ENCODE measurements around the gene UBR4.
"Not testable (repeated sequence)": the region's sequence is repeated elsewhere in the genome, so short reads cannot be mapped to it uniquely, and the experiment has no call there.

UBR4 gene

GRCh38 chr1:19190468-19190867, 19.6 kb downstream of the UBR4 start:
- no peak for DNase-seq (ENCODE audit: low spot score)

- DNase-seq (ENCODE audit: low spot score), result no peak
These were observed 20.8 kb downstream of the UBR4 start for GRCh38 chr1:19189270-19189669.

DNA sequence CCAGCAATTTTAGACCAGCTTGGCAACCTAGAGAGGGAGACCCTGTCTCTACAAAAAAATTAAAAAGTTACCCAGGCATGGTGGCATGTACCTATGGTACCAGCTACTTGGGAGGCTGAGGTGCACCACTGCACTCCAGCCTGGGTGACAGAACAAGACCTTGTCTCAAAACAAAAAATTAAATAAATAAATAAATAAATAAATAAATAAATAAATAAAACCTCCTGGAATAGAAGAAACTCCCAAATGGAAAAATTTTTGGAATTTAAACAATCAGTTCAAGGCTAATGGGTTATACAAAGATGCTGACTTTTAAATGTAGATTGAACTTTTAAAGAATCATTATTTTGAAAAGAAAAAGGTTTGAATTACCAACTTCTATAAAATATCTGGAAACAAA, 22.2 kb downstream of the UBR4 start:
- DNase-seq (ENCODE audit: low spot score), result no peak

DNA sequence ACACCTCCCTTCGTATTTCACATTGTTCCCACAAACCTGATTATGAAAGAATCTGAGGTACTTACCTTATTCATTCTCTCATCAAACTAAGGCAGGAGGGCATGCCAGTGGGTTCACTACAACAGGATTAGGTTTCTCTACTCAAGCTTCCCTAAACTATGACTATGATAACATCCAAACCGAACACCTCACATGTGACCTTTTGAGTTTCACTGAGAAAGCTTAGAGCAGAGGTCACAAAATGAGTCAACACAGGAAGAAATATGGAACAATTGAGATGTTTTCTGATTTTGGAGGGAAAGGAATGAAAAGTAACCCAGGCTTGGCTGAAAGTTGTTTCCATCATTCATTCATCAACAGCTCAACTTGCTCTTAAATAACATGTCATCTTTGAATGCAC, 24.1 kb downstream of the UBR4 start:
- DNase-seq (ENCODE audit: low spot score), result no peak

GRCh38 chr1:19182223-19182622, 27.8 kb downstream of the UBR4 start:
- DNase-seq (ENCODE audit: low spot score), result no peak

DNA sequence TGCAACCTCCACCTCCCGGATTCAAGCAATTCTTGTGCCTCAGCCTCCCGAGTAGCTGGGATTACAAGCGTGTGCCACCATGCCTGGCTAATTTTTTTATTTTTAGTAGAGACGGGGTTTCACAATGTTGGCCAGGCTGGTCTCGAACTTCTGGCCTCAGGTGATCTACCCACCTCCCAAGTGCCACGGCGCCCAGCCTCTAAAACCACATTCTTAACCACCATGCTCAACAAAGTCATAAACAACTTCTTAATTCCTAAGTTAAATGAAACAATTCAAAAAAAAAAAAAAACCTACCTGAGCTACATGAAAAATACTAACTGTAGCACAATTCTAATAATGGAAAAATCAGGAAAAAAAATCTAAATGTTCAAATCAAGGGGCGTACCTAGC, 29.8 kb downstream of the UBR4 start:
- not testable (repeated sequence) for DNase-seq (ENCODE audit: low spot score)

DNA sequence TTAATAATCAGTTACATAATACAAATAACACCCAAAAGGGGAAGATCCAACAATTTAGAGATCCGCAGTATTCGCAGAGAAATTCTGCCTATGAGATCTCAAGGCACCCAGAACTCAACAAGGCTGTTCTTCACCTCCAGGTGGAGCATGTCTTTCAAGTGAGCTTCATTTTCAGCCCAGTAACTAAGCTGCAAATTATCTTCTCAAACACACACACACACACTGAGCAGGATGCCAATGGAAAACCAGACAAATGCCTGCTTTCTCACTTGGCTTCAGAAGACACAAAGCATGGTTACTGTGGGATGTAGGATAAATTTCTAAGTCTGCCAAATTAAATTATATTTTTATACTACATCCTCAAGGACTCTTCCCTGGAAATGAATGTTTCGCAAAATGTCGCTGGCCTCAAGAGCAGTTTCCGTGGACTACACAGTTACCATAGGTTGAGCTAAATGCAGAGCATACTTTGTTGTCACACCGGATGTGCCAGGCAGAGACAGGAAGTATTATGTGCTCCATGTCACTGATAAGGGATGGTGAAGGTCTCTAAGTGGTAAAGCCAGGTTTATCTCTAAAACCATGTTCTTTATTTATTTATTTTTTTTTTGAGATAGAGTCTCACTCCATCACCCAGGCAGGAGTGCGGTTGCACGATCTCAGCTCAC, 30.3 kb downstream of the UBR4 start:
- no peak for DNase-seq (ENCODE audit: low spot score)

DNA sequence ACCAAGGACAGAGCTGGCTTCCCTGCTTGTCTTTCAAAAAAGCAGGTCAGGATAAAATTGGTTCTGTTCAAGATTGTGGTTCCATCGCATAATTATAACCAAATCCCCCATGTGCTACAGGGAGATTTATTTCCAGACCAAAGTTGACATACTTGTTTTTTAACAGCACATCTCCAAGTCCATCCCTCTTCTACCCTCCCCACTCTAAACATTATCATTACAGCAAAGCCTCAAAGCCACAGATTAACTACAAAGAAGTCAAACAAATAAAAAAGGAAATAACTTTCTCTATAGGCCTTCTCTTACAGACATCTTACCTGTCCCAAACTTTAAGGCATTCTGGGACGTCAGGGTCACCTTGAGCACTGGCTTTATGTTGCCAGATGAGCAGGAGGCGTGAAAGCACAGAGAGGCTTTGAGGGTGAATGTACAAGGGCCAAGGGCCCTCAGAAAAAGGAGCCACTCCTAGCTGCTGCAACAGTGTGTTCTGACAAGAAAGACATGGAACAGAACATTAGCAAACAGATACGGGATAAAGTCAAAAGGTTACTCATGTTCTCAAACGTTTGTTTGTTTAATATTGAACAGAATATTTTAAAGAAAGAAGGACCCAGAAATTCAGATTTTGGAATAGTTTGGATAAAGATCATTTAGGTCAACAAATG, 31.2 kb downstream of the UBR4 start:
- DNase-seq (ENCODE audit: low spot score), result no peak

GRCh38 chr1:19177811-19178210, 32.3 kb downstream of the UBR4 start:
- DNase-seq (ENCODE audit: low spot score), result no peak

- DNase-seq (ENCODE audit: low spot score), result no peak
These were observed 40.4 kb downstream of the UBR4 start for GRCh38 chr1:19169642-19170041.

DNA sequence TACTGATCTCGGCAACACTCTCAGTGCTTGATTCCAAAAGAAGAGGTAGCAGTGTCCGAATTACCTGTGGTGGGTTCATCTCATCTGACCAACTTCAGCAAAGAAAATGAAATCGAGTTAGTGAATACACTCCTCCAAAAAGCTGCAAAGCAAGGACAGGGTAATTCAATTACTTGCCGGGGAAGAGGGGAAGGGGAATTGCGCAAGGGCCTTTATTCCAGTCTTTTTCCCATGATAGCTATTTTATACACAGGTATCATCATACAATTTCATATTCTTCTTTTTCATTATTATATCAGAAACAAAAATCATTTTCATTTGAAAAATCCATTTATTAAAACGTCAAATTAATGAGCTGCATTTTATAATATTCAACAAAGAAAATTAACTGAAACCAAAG, 42.9 kb downstream of the UBR4 start:
- DNase-seq (ENCODE audit: low spot score), result no peak

GRCh38 chr1:19166066-19166465, 44.0 kb downstream of the UBR4 start:
- DNase-seq (ENCODE audit: low spot score), result no peak

DNA sequence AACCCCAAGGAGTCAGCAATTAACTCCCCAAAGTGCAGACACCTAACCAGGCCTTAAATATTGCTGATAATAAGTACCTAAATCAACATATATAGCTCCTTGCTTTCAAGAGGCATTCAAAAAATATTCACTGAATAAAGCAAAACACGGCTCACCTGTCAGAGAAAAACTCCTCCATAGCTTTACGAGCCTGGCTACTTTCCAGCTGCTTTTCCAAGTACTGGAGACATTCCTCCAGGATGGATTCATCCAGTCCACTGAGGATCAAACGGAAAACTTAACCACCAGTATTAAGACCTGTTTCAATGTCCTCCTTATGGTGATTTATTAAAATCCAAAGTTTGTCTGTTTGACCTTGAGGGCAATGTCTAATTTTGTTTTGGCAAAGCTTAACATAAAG, 44.6 kb downstream of the UBR4 start:
- peak; percentile 46 for DNase-seq (ENCODE audit: low spot score)

DNA sequence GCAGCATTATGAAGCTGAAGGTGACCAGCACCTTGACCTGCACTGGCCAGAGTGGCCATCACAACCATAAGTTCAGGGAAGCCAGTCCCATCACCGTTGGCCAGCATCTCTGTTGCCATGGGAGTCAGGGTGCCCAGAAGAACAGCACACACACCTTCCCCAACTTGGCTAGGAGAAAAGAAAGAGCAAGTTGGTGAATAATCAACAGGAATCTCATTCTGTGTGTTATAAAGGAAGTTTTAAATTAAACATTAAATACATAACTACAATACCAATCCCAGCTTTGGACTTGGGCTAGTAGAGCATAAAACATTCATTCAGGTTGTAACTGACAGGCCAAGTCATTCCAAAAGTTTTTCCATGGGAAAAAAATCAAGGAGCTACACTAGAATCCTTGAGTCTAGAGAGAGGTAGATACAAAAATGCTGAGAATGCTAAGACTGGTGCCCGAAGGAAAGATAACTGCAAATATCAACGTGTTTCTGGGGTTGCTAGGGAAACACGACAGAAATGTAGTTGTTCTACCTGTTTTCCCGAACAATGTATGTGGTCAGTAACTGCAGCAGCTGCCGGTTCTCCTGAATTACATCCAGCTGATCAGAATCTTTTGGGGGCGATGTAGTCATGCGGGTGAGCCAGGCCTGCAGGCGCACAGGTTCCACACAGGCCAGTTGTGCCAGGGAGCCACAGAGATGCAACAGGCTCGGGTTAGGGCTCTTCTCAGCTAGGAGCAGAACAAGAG, 45.6 kb downstream of the UBR4 start:
- DNase-seq (ENCODE audit: low spot score), result no peak

GRCh38 chr1:19163261-19163660, 46.8 kb downstream of the UBR4 start:
- no peak for DNase-seq (ENCODE audit: low spot score)

GRCh38 chr1:19160831-19161230, 49.2 kb downstream of the UBR4 start:
- DNase-seq (ENCODE audit: low spot score), result no peak

DNA sequence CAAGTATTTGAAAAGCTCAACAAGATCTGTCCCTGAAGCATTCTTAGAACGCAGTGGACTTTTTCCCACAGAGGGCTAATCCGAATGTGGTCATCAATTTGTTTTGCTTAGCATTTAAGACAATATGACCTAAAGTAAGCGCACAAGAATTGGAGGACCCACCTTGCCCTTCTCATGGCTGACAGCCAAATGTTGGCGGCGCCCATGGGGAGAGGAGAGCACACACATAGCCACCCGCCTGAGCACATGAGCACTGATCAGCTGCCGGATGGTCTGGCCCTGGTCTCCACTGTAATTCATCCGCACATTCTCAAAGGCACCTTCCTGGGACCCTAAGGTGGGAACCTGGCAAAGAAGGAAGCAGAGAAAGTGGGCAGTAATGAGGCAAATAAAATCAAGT, 52.4 kb downstream of the UBR4 start:
- no peak for DNase-seq (ENCODE audit: low spot score)

DNA sequence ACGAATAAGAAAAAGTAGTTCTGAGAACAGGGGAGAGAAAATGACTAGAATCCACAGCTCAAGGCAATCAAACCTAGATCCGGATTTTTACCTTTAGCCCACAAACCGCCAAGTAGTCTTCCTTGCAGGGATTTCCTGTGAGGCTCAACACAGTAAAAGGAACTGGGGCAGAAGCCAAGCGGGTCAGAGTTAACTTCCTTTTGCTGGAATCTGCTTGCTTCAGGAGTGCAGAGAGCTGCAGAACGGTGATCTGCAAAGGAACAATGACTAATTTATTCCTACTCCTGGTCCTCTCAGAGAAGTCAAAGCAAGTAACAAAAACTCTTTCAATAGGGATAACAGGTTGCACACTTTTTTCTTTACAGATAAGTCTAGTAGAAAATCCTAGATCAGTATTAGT, 53.4 kb downstream of the UBR4 start:
- DNase-seq (ENCODE audit: low spot score), result no peak

- no peak for DNase-seq (ENCODE audit: low spot score)
These were observed 55.2 kb downstream of the UBR4 start for GRCh38 chr1:19154876-19155275.

DNA sequence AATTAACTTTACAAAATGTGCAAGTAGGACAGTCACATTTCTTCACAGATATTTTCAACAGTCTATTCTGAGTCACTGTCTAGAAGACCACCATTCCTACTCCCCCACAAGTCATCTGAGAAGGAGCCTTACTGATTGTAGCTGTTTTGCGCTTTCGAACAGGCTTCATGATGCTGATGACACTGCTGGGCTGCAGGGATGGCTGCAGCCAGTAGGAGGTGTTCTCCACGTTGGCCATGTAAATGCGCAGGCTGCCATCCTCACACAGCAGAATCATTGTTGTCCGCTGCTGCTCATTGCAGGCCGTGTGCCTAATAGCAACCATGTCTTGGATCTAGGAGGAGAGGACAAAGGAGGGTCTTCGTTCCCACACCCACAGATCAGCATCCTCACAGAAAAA, 56.9 kb downstream of the UBR4 start:
- DNase-seq (ENCODE audit: low spot score), result no peak

DNA sequence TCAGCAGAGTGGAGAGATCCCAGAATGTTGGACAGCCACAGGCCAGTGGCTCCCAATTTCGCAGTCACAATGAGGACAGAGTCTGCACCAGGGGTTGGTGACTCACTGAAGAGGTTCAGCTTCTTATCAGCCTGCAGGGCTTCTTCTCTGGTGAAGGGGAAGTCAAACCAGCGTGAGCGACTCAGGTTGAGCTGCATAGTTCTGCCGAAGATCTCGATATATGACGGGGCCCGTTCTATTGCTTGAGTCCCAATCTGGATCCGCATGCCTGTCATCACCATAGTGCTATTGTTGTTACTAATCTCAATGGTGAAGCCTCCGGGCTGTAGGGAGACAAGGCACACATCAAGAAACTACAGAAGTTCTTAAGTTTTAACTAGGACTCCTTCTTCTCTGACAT, 58.5 kb downstream of the UBR4 start:
- no peak for DNase-seq (ENCODE audit: low spot score)

DNA sequence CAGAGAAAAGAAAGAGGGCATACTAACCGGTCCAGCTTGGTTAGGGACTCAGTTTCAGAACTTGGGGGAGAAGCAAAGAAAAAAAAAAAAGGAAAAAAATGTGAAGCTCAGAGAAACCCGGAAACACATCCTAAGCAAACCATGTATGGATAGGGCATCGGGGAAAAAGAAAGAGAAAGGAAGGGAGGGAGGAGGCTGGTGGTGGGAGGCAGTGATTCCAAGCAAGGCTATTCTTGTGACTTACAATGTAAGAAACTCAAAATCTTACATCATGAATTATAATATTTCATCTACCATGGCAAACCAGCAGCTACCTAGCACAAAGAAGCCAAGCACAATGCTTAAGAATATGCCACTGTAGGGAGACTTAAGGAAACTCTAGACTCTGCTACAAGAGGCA, 60.3 kb downstream of the UBR4 start:
- no peak for DNase-seq (ENCODE audit: low spot score)

GRCh38 chr1:19140465-19140864, 69.6 kb downstream of the UBR4 start:
- no peak for DNase-seq (ENCODE audit: low spot score)

GRCh38 chr1:19139711-19140110, 70.4 kb downstream of the UBR4 start:
- no peak for DNase-seq (ENCODE audit: low spot score)

Measured in LoVo (cell line).